ENCODE data around the gene C5orf34. TPM values are rescaled to one million over a fixed set of nuclear protein-coding genes. Genes with fewer than 3 reads are reported as not detected.

Gene C5orf34
- total RNA-seq, 1 donor from 2014 or later: 2.4 TPM

Other genes with a start within 250 kb of the C5orf34 start
- 57.5 and 117 TPM in 2 replicates for gene HMGCS1, start 201.7 kb downstream of the C5orf34 start, total RNA-seq
- gene CCL28, start 102.8 kb downstream of the C5orf34 start, total RNA-seq: 1.2 and 3.6 TPM in 2 replicates
- gene TMEM267, start 31.3 kb downstream of the C5orf34 start, total RNA-seq: 5.8 and 10.2 TPM in 2 replicates
- 88.2 and 139 TPM in 2 replicates for gene PAIP1, start 41.9 kb upstream of the C5orf34 start, total RNA-seq
- 84.6 and 126 TPM in 2 replicates for gene NNT, start 88.0 kb upstream of the C5orf34 start, total RNA-seq

Measured in dermis blood vessel endothelial cell (primary cell).